T47D (cell line): ENCODE data around the gene FAM135A.
"Not testable (repeated sequence)": the region's sequence is repeated elsewhere in the genome, so short reads cannot be mapped to it uniquely, and the experiment has no call there.

Experiments used
- DNase-seq, 2 experiments: peaks; one replicate each; pipeline versions ENCODE4 v3.0.0 to v3.0.0-alpha.2; 2011 to 2012; ENCODE audit warnings: low read depth in 1 of 2, low spot score in 1 of 2
- JUND ChIP-seq: IDR thresholded peaks from 2 replicates; pipeline ENCODE4 v1.6.1; 2012; ENCODE audit warnings: low read depth
- in situ Hi-C: cut with HindIII; loops from 2 replicates; pipeline ENCODE4 v1.10.0; 2016; ENCODE audit warnings: low sequenced_read_pairs, low pct_unique_long_range_greater_than_20kb

Gene FAM135A

GRCh38 chr6:70604254-70604653 is 190.9 kb downstream of the FAM135A start:
- no peak for TF ChIP-seq JUND
- in situ Hi-C loops, result no loop called here
- DNase-seq, result no peak

- DNase-seq, in situ Hi-C loops: not testable (repeated sequence)
These were observed 194.1 kb downstream of the FAM135A start for GRCh38 chr6:70607371-70607770.

- DNase-seq, in situ Hi-C loops: not testable (repeated sequence)
These were observed 195.9 kb downstream of the FAM135A start for GRCh38 chr6:70609181-70609580.
